Fibroblast of pulmonary artery (primary cell): ENCODE measurements around the gene KIF21B.

ENCODE experiments used
- DNase-seq: peaks from one replicate; pipeline ENCODE4 v3.0.0-alpha.2; 2010; ENCODE audit warnings: low read depth
- H3K4me3 ChIP-seq: replicated peaks from 2 replicates; pipeline ENCODE4 v1.5.1; 2011; ENCODE audit warnings: low read depth, mild to moderate bottlenecking, control low read depth, low read length, moderate library complexity
- TF ChIP-seq, protein P1 (sequence below): IDR thresholded peaks from 2 replicates; pipeline ENCODE4 v1.5.1; 2011; ENCODE audit warnings: mild to moderate bottlenecking, control low read depth, low read length, inconsistent platforms; ENCODE audit errors: missing control alignments

The KIF21B gene

GRCh38 chr1:201008666-201009360 is 14.7 kb downstream of the KIF21B start:
- no peak for DNase-seq
- H3K4me3 ChIP-seq, result no peak overlapping the region
- TF ChIP-seq, protein P1, sequence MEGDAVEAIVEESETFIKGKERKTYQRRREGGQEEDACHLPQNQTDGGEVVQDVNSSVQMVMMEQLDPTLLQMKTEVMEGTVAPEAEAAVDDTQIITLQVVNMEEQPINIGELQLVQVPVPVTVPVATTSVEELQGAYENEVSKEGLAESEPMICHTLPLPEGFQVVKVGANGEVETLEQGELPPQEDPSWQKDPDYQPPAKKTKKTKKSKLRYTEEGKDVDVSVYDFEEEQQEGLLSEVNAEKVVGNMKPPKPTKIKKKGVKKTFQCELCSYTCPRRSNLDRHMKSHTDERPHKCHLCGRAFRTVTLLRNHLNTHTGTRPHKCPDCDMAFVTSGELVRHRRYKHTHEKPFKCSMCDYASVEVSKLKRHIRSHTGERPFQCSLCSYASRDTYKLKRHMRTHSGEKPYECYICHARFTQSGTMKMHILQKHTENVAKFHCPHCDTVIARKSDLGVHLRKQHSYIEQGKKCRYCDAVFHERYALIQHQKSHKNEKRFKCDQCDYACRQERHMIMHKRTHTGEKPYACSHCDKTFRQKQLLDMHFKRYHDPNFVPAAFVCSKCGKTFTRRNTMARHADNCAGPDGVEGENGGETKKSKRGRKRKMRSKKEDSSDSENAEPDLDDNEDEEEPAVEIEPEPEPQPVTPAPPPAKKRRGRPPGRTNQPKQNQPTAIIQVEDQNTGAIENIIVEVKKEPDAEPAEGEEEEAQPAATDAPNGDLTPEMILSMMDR, result no peak

DNA sequence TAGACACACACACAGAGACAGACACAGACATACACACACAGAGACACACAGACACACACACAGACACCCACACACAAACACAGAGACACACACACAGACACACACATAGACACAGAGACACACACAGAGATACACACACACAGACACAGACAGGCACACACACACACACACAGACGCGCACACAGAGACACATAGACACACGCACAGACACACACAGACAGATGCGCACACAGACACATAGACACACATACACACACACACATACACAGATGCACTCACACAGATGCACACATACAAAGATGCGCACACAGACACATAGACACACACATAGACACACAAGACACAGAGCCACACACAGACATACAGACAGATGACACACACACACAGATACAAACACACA is 16.0 kb downstream of the KIF21B start:
- H3K4me3 ChIP-seq, result no peak overlapping the region
- no peak for DNase-seq
- TF ChIP-seq, protein P1, result no peak

- no peak overlapping the region for H3K4me3 ChIP-seq
- no peak for DNase-seq
- TF ChIP-seq, protein P1, result no peak
Measured at GRCh38 chr1:201006450-201006849, 17.1 kb downstream of the KIF21B start.

DNA sequence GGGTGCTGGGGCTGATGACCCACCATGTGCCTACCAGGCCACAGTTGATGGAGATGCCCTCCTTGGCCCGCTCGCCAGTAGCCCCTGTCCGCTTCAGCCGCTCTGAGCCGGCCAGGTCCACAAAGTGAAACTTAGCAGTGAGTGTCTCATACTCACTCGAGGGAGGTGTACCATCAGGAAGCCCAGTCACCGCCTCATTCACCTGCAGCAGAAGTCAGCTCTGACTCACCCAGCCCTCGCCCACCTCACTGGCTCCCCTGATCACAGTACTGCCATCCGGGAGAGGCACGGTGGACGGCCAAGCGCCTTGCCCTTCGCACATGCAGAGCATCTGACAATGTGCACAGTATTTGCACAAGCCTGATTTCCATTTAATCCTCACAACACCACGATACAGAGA is 18.8 kb downstream of the KIF21B start:
- no peak overlapping the region for H3K4me3 ChIP-seq
- DNase-seq, result no peak
- TF ChIP-seq, protein P1, result no peak

GRCh38 chr1:201004154-201004553 is 19.4 kb downstream of the KIF21B start:
- H3K4me3 ChIP-seq, result no peak overlapping the region
- no peak for DNase-seq
- TF ChIP-seq, protein P1, result no peak

GRCh38 chr1:201002510-201002909 is 21.0 kb downstream of the KIF21B start:
- TF ChIP-seq, protein P1, result no peak
- DNase-seq, result no peak

DNA sequence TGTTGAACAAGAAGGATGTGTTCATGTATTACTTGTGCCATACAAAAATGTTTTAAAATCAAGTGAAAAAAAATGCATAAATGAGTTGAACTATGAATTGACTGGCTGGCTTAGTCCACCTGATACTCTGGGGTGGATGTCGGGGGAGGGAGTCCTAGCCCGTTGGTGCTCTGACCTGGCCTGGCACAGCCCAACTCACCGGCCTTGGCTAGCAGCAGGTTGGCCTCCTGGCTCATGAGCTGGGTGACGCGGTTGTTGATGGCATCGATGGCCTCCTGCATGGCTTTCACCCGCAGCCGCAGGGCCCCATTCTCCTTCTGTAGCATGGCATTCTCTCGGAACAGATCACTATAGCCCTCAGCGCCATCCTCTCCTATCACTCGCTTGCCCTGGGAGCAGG is 21.6 kb downstream of the KIF21B start:
- DNase-seq, result no peak
- no peak overlapping the region for H3K4me3 ChIP-seq

More at GRCh38 chr1:201002510-201002909, 21.0 kb downstream of the KIF21B start:
- H3K4me3 ChIP-seq, result no peak overlapping the region

More for the DNA sequence above, 21.6 kb downstream of the KIF21B start:
- TF ChIP-seq, protein P1, result no peak
